ENCODE results near the gene ABCD1.
"Not testable (repeated sequence)": the region's sequence is repeated elsewhere in the genome, so short reads cannot be mapped to it uniquely, and the experiment has no call there.

Gene ABCD1

DNA sequence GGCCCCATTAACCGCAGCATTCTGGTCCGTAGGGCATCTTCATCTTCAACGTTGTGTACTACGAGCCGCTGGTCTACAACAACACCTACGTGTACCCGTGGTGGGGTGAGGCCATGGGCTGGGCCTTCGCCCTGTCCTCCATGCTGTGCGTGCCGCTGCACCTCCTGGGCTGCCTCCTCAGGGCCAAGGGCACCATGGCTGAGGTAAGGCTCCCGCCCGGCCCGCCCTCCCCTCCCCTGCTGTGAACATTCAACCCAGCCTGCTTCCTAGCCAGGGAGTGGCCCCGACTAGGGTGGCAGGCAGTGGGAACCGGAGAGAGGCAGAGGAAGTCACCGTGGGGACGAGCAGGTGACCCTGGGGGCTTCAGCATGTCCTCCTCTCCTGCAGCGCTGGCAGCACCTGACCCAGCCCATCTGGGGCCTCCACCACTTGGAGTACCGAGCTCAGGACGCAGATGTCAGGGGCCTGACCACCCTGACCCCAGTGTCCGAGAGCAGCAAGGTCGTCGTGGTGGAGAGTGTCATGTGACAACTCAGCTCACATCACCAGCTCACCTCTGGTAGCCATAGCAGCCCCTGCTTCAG lies 29.9 kb upstream of the ABCD1 start:
- DNase-seq, result no peak

DNA sequence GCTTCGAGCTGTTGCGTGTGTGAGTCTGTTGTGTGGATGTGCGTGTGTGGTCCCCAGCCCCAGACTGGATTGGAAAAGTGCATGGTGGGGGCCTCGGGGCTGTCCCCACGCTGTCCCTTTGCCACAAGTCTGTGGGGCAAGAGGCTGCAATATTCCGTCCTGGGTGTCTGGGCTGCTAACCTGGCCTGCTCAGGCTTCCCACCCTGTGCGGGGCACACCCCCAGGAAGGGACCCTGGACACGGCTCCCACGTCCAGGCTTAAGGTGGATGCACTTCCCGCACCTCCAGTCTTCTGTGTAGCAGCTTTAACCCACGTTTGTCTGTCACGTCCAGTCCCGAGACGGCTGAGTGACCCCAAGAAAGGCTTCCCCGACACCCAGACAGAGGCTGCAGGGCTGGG lies 28.6 kb upstream of the ABCD1 start:
- no peak for DNase-seq

- not testable (repeated sequence) for DNase-seq
Observed at GRCh38 chrX:153696538-153696937, 28.1 kb upstream of the ABCD1 start.

DNA sequence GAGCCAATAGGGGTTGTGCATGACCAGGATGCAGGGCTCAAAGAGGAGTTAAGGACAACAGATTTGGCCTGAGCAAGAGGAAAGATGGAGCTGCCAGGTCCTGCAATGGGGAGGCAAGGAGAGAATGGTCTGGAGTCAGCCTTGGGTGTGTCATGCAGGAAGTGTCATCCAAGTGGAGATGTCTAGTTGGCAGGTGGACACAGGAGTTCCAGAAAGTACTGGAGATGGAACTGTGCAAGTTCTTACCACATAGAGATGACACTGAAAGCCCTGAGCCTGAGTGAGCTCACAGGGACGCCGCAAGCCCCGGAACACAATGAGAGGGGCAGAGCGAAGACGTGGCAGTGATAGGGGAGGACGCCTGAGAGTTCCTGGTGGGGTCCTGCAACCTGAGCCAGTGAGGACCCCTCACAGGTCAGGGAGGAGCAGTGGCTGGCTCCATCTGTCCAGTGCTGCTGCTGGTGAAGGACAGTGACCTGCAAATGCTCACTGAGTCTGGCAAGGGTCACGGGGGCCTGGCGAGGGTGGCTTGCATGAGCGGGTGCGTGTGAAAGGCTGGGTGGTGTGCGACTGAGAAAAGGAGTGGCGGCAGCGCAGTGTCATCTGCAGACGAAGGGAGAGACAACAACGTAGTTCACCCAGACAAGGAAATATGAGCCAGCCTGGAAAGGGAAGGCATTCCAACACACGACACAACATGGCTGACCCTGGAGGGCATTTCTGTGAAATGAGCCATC lies 27.5 kb upstream of the ABCD1 start:
- DNase-seq, result not testable (repeated sequence)

DNA sequence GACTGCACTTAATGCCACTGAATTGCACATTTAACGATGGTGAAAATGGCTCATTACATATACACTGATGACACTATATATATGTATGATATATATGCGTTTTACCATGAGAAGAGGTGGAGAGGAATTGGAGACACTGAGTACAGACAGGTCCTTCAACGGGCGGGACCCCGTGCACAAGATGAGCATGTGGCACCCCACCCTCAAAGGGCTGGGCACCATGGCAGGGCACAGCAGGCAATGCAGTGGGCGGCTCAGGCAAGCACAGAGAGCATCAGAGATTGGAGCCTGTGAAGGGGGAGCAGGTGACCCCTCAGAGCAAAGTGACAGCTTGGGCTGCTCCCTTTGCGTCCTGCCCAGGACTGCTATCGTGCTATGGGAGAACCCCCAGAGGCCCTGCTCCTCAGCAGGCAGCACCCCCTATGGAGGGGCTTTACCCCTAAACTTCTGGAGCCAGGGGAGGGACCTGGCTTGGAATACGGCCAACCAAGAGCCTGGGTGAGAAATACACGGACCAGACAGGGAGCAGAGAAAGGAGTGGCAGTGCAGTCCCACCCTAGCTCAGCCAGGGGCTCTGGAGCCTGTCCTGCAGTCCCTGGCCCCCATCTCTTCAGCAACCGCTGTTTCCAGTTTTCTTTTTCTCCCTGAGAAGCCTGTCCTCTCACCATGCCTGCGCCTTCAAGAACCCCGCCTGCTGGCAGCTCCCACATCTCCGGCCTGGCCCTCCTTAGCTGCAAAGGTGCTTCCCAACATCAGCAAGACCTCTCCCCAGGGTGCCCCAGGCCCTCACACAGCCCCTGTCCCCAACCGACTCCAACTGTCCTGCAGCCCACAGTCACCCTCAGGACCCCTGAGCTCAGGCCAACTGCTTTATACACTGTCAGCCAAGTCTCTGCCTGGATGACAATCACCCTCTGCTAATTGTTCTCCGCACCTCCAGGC lies 26.5 kb upstream of the ABCD1 start:
- no peak for DNase-seq

DNA sequence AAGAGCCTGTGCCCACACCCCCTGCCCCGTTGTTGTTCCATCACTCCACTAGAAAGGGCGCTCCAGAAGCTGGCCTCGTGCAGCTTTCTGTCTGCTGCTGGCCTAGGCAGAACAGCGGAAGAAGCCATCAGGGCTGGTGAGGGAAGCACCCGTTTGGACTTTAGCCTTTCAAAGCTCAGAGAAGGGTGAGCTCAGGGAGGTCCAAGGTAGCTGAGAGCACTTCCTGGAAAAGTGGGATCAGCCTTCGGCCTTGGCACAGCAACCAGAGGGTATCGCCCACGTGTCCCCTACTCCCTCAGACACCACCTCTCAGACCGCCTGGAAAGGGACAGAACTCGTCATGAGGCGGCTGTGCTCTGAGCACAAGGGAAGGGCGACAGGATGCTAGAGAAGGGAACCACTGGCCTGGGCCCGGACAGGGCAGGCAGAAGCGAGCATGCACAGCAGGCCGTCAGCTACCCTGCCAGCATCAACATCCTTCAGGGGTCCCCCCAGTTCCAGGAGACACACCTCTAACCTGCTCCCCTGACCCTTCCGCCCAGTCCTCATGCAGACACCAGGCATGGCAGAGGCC lies 25.4 kb upstream of the ABCD1 start:
- not testable (repeated sequence) for DNase-seq

GRCh38 chrX:153699784-153700371 lies 24.8 kb upstream of the ABCD1 start:
- not testable (repeated sequence) for DNase-seq

- DNase-seq, result no peak
Observed at GRCh38 chrX:153700376-153700945, 24.2 kb upstream of the ABCD1 start.

DNA sequence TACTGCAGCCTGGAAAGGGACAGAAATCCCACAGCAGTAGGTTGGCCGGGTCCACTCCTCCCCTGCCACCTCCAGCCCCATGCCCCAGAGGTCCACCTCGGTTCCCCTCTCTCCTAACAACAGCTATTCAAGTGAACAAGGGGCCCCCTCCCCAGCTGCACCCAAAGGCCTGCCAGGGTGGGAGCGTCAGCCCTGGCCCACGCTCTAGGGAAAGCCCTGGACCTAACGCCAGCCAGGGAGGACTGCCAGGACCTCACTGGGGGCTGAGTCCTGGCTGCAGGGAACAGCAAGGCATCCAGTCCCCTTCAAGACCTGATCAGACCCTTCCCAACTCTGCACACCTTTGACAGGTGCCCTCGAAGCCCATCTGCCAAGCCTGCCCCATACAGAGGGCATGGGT lies 23.7 kb upstream of the ABCD1 start:
- no peak for DNase-seq

DNA sequence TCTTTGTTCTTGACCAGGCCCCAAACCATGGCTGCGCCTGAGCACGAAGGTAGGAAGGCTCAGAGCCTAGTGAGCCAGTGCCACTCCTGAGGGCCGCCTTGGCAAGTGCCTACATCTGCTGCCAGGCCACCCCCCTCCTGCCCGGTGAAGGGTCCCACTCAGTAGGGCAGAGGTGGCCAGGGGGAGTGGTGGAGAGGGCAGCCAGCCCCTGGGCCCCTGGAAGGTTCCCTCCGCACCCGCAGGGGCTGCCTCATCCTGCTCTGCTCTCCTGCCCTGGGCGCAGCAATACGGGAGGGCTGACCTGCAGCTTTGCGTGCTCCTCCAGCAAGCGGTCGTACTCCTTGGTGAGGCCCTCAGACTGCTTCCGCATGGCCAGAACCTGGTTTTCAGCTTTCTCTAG lies 22.9 kb upstream of the ABCD1 start:
- no peak for DNase-seq

DNA sequence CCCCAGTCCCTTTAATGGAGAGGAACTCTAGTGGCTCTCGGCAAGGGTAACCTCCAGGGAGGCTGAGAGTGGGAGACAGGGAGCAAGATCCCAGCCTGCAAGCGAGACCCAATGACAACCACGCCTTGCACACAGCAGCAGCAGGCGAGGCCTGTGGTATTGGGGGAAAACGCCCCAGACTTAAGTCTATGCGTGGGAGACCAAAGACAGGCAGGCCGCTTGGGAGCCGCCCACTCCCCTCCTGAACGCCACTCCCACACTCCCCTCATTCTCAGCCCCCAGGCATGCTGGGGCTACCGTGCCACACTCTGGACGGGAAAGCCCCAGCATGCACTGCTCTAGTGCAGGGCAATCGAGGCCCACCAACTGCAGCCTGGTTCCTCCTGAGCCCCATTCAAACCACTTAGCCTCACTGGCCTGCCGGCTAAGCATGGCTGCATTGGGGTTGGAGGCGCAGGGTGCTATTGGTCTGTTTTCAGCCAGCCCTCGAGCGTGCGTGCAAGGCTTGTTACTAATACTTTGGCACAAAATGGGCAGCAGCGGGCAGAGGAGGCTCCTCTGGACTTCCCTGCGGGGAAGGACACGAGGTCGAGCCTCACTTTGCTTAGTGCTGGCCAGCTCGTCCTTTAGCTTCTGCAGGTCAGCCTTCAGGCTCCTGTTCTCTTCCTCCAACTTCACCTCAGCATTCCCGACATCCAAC lies 22.2 kb upstream of the ABCD1 start:
- no peak for DNase-seq

- DNase-seq, result no peak
Observed at GRCh38 chrX:153703036-153703370, 21.7 kb upstream of the ABCD1 start.

DNA sequence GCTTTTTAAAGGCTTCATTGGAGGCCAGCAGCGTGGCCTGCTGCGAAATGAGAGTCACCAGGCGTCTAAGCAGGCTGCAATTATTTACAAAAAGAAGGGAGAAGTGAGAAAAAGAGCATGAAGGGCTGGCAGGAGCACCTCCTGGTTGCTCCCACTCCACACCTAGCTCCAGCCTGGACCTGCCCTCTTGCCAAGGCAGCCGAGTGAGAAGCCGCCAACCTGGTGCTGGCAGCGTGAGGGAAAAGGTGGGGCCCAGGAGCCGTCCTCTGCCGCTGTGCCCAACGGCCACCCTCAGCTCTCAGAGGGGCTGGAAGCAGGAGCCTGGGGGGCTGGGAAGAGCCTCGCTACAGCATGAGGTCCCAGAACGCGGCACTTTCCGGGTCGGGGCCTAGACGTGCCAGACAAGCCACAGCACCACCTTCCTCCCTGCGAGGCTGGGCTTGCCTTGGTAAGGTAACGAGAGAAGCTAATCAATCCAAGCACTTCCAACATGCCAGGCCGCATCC lies 20.6 kb upstream of the ABCD1 start:
- DNase-seq, result no peak

GRCh38 chrX:153704631-153705402 lies 19.8 kb upstream of the ABCD1 start:
- DNase-seq, result not testable (repeated sequence)

GRCh38 chrX:153705403-153706060 lies 19.1 kb upstream of the ABCD1 start:
- DNase-seq, result not testable (repeated sequence)

DNA sequence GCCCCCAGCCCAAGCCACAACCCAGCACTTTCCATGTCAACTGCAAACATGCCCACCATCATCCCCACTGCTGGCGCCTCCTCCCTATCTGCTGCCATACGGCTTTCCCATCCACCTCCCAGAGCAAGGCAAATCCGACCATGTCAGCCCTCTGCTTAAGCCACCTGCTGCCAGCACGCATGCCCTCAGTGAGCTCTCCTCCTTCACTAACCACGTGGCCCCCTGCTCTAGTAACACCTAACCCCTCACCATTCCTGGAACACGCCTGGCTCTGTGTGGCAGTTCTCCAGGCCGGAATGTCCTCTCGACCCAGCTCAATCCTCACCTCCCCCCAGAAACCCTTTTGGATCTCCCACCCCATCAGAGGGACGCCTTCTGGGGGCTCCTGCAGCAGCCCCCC lies 17.9 kb upstream of the ABCD1 start:
- no peak for DNase-seq

GRCh38 chrX:153707406-153707805 lies 17.2 kb upstream of the ABCD1 start:
- DNase-seq, result no peak

DNA sequence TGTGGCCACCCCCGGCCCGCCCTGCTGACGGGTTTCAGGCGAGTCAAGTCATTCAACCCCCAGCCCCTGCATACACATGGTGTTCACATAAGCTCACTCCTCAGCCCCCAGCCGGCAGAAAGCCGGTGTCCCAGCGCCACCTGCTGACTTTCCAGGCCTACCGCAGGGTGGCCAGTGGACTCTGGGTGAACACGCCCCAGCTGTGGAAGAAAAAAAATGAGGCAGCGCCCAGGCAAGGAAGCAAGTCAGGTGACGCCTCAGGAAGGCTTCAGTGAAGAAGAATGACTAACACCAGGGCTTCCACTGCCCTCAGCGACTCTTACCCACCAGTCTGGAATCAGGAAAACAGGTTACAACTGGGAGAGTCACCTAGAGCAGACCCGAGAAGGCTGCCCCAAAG lies 16.2 kb upstream of the ABCD1 start:
- peak; percentile 44 to 54 for DNase-seq

DNA sequence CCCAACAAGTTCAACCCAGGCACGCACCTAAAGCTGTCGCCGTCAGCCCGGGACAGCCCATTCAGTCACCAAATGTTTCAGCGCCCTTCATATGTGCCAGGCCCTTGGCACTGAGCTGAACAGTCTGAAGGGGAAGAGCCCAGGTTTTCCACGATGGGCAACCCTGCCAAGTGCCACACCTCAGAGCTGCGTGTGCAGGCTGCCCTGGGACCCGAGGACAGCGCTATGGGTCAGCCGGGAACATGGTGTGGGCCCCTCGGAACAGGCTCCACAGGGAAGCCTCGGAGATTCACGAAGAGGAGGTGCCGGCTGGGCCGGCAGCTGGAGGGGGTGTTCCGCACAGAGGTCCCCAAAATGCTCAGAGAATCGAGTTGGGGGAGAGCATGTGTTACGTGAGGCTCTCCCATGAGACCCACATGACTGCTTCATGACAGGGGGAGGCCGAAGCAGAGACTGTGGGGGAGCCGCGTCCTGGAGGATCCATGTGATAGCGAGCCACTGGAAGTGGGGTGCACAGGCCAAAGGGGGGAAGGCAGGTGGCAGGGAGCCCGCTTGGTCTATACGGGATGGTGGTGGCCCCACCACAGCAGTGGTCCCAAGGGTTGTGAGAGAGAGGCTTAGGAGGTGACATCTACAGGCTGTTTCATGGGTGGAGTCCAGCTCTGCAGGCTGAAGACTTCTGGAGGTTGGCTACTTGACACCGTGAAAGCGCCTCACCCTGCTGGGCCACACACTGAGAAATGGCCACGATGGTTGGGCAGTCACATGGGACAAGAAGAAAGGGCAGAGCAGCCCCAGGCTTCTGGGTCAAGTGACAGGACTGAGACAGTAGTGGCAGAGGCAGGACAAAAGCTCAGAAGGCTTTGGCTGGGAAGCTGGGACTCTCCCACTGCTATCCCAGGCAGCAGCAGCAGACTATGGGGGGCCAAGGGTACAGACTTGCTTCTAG lies 14.7 kb upstream of the ABCD1 start:
- no peak for DNase-seq
